HFFc6 (cell line): ENCODE results near the gene POU5F1. TPM values are rescaled to one million over a fixed set of nuclear protein-coding genes. Genes with fewer than 3 reads are reported as not detected.

Source experiments
- DNase-seq: peaks from one replicate; pipeline ENCODE4 v3.0.0-alpha.2; 2018
- H3K27ac Mint-ChIP-seq: 2 replicates; pipeline ENCODE4 v1.8.0; 2020; ENCODE audit warnings: mild to moderate bottlenecking, mixed read lengths
- H3K27me3 Mint-ChIP-seq: 2 replicates; pipeline ENCODE4 v1.8.0; 2021; ENCODE audit warnings: mild to moderate bottlenecking, moderate library complexity, mixed read lengths; ENCODE audit not compliant: insufficient read depth
- H3K36me3 Mint-ChIP-seq: 2 replicates; pipeline ENCODE4 v1.8.0; 2021; ENCODE audit warnings: low read depth, mixed read lengths
- H3K4me1 Mint-ChIP-seq: 2 replicates; pipeline ENCODE4 v1.8.0; 2020; ENCODE audit warnings: low read depth, mixed read lengths
- H3K4me3 Mint-ChIP-seq: 2 replicates; pipeline ENCODE4 v1.8.0; 2020; ENCODE audit warnings: mild to moderate bottlenecking, moderate library complexity, mixed read lengths
- H3K9me3 Mint-ChIP-seq: 2 replicates; pipeline ENCODE4 v1.8.0; 2020; ENCODE audit warnings: mild to moderate bottlenecking, mixed read lengths
- CTCF ChIP-seq: fragments of 200-600 bp; sonication (generic); IDR thresholded peaks from 2 replicates; pipeline ENCODE4 v1.5.0; 2021; ENCODE audit warnings: antibody characterized with exemption, mild to moderate bottlenecking
- total RNA-seq, 6 experiments: library from RNA; stranded (reverse); fragmentation: NEBNext Ultra II Directional; extraction: Animal tissue kit (Norgen Biotek cat#: 25700); gene quantifications; 2 replicates in 1 of 6; 3 replicates in 5 of 6; pipeline ENCODE4 v1.2.3, GENCODE V29; 2021

POU5F1 gene
- total RNA-seq, 6 experiments from 2014 or later: 0.17 to 0.63 (median 0.33) TPM

- Mint-ChIP-seq H3K4me3 (no peak overlapping the region), H3K36me3 (0 out of 2 replicates have a peak, but pooled peaks cover 9% of the 10 kb centered on the region), H3K27ac (no peak overlapping the region), H3K4me1 (peaks cover 39% of the 10 kb centered on the region), H3K27me3 (peaks cover 4% of the 10 kb centered on the region), H3K9me3 (no peaks in the 10 kb centered on the region)
- DNase-seq: no peak
- no peak for TF ChIP-seq CTCF
Measured at GRCh38 chr6:31140643-31141042, 29.8 kb downstream of the POU5F1 start.

GRCh38 chr6:31139599-31139998 lies 30.9 kb downstream of the POU5F1 start:
- Mint-ChIP-seq H3K27ac (no peak overlapping the region), H3K4me3 (no peak overlapping the region)

GRCh38 chr6:31138982-31139381 lies 31.5 kb downstream of the POU5F1 start, which contains the start of gene PSORS1C2:
Gene PSORS1C2 (minus strand): TSS chr6:31139066. CDS start chr6:31139026, 40 bp downstream.
- no peak for DNase-seq
- H3K4me3 Mint-ChIP-seq: peak within 1 kb of the TSS; percentile 88
- peaks cover 39% of the 10 kb centered on the region for H3K4me1 Mint-ChIP-seq
- no peaks in the 10 kb centered on the region for H3K36me3 Mint-ChIP-seq
- H3K27ac Mint-ChIP-seq: peak within 1 kb of the TSS; percentile 30; the same call in 1 of the 2 replicates
- no peak for TF ChIP-seq CTCF
- peaks cover 5% of the 10 kb centered on the region for H3K27me3 Mint-ChIP-seq
- no peaks in the 10 kb centered on the region for H3K9me3 Mint-ChIP-seq

More at GRCh38 chr6:31139599-31139998, 30.9 kb downstream of the POU5F1 start:
- H3K27me3 Mint-ChIP-seq: peaks cover 5% of the 10 kb centered on the region
- no peak for TF ChIP-seq CTCF
- DNase-seq: no peak
- 0 out of 2 replicates have a peak, but pooled peaks cover 3% of the 10 kb centered on the region for H3K36me3 Mint-ChIP-seq
- H3K4me1 Mint-ChIP-seq: peaks cover 39% of the 10 kb centered on the region
- H3K9me3 Mint-ChIP-seq: no peaks in the 10 kb centered on the region

- no peak for DNase-seq
- no peak for TF ChIP-seq CTCF
- Mint-ChIP-seq H3K4me1 (peaks cover 19% of the 10 kb centered on the region), H3K4me3 (no peak overlapping the region), H3K27me3 (peaks cover 4% of the 10 kb centered on the region), H3K9me3 (no peaks in the 10 kb centered on the region), H3K36me3 (no peaks in the 10 kb centered on the region), H3K27ac (no peak overlapping the region)
Measured at GRCh38 chr6:31135710-31136109, 34.8 kb downstream of the POU5F1 start.

GRCh38 chr6:31132806-31133205 lies 37.7 kb downstream of the POU5F1 start:
- Mint-ChIP-seq H3K4me1 (peaks cover 9% of the 10 kb centered on the region), H3K27ac (no peak overlapping the region), H3K27me3 (peaks cover 9% of the 10 kb centered on the region), H3K4me3 (no peak overlapping the region), H3K36me3 (no peaks in the 10 kb centered on the region), H3K9me3 (no peaks in the 10 kb centered on the region)
- no peak for TF ChIP-seq CTCF
- DNase-seq: no peak
